CMK (cell line): ENCODE results near the gene PCDHGC3.

Experiments
- DNase-seq: peaks from one replicate; pipeline ENCODE4 v3.0.0-alpha.2; 2010; ENCODE audit warnings: low read depth

Gene PCDHGC3

DNA sequence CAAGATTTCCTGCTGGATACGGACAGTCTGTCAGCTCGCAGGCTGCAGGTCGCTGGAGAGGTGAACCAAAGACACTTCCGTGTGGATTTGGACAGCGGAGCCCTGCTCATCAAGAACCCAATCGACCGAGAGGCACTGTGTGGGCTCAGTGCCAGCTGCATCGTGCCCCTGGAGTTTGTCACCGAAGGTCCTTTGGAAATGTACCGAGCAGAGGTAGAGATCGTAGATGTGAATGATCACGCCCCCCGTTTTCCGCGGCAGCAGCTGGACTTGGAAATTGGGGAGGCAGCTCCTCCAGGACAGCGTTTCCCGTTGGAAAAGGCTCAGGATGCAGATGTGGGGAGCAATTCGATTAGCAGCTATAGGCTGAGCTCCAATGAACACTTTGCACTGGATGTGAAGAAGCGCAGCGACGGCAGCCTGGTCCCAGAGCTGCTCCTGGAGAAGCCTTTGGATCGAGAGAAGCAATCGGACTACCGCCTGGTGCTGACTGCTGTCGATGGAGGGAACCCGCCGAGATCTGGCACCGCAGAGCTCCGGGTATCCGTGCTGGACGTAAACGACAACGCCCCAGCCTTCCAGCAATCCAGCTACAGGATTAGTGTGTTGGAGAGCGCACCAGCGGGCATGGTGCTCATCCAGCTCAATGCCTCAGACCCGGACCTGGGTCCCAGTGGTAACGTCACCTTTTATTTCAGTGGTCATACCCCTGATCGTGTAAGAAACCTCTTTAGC lies 9.7 kb downstream of the PCDHGC3 start:
- DNase-seq = no peak

DNA sequence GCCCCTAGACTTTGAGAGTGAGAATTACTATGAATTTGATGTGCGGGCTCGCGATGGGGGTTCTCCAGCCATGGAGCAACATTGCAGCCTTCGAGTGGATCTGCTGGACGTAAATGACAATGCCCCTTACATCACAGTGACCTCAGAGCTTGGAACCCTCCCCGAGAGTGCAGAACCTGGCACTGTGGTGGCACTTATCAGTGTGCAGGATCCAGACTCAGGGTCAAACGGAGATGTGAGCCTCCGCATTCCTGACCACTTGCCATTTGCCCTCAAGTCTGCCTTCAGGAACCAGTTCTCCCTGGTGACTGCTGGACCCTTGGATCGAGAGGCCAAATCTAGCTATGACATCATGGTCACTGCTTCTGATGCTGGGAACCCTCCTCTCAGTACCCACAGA lies 10.3 kb downstream of the PCDHGC3 start:
- no peak for DNase-seq

DNA sequence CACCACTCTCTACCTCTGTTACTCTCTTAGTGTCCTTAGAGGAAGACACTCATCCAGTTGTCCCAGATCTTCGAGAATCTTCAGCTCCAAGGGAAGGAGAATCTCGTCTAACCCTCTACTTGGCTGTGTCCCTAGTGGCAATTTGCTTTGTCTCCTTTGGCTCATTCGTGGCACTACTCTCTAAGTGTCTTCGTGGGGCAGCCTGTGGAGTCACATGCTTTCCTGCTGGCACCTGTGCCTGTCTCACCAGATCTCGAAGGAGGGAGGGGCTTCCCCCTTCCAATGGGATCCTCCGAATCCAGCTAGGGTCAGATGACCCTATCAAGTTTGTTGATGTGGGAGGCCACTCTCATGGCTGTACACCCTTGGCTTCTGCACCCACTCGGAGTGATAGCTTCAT lies 11.4 kb downstream of the PCDHGC3 start:
- DNase-seq = no peak

DNA sequence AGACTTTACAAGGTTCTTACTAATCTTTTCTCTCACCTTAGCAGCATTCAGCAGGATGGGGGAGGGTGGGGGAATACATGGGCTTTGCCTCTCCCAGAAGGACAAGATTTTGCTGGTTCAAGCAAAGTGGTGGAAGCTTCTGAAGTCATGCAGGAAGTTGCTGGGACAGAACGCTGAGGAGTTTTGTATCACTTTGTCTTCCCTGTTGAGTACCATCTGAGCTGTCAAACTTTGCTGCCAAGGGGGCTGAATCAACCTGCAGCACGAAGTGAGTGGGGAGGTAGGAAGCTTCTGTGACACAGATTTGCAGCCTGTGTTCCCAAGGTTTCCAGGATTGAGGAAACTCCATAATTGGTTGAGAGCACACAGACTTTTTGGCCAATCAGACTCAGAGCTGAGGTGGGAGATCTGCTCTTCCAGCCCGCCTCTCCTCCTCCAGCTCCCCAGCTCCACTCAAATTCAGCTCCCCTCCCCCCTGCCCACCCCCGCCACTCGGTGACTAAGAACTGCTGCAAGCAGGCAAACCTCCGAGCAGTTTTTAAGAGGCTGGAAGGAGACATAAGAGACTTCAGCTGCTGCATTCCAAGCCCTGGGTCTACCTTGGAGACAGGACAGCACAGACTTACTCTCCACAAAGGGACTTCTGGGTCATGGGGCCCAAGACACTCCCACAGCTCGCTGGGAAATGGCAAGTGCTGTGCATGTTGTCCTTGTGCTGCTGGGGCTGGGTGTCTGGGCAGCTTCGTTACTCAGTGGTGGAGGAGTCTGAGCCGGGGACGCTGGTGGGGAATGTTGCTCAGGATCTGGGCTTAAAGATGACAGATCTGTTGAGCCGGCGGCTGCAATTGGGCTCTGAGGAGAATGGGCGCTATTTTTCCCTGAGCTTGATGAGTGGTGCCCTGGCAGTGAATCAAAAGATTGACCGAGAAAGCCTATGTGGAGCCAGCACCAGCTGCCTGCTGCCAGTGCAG lies 13.1 kb downstream of the PCDHGC3 start, which contains the start of gene PCDHGC5:
TSS of gene PCDHGC5 (plus strand) at position 491 of the 971 bp plus-strand sequence. CDS start at position 651, 160 bp downstream.
- no peak for DNase-seq

DNA sequence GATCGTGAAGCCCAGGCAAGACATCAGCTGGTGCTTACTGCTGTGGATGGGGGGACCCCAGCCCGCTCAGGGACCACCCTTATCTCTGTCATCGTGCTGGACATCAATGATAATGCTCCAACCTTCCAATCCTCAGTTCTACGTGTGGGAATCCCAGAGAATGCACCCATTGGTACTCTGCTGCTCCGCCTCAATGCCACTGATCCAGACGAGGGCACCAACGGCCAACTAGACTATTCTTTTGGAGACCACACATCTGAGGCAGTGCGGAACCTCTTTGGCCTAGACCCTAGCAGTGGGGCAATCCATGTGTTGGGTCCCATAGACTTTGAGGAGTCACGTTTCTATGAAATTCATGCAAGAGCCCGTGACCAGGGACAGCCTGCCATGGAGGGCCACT lies 14.1 kb downstream of the PCDHGC3 start:
- no peak for DNase-seq

DNA sequence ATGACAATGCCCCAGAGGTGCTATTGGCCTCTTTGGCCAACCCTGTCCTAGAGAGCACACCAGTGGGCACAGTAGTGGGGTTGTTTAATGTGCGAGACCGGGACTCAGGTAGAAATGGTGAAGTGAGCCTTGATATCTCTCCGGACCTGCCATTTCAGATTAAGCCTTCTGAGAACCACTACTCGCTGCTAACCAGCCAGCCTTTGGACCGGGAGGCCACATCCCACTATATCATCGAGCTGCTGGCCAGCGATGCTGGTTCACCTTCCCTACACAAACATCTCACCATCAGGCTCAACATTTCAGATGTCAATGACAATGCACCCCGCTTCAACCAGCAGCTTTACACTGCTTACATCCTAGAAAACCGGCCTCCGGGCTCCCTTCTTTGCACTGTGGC lies 14.5 kb downstream of the PCDHGC3 start:
- no peak for DNase-seq

DNA sequence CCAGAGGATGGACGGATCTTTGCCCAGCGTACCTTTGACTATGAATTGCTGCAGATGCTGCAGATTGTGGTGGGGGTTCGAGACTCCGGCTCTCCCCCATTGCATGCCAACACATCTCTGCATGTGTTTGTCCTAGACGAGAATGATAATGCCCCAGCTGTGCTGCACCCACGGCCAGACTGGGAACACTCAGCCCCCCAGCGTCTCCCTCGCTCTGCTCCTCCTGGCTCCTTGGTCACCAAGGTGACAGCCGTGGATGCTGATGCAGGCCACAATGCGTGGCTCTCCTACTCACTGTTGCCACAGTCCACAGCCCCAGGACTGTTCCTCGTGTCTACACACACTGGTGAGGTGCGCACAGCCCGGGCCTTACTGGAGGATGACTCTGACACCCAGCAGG lies 15.0 kb downstream of the PCDHGC3 start:
- DNase-seq = no peak

DNA sequence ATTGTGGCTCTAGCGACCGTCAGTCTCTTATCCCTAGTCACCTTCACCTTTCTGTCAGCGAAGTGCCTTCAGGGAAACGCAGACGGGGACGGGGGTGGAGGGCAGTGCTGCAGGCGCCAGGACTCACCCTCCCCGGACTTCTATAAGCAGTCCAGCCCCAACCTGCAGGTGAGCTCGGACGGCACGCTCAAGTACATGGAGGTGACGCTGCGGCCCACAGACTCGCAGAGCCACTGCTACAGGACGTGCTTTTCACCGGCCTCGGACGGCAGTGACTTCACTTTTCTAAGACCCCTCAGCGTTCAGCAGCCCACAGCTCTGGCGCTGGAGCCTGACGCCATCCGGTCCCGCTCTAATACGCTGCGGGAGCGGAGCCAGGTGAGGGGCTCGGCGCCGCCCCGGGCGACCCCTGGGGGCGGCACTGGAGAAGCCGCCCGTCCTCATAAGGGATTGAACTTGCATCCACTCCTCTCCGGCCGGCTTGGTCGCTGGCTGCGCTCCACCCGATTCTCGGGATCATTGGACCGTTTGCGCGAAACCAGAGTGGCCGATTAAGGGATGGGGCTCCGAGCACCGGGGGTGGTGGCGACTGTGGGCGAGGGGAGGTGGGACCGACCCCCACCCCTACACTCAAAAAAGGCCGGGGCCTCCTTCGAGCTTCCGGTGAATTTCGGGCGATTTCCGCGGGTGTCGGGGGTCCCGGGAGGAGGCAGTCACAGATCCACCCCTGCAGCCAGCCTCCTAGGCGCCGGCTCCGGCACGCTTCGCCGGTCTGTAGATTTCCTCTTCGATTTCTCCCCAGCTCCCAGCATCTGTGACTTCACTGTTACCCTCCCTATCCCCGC lies 15.8 kb downstream of the PCDHGC3 start:
- DNase-seq = no peak

DNA sequence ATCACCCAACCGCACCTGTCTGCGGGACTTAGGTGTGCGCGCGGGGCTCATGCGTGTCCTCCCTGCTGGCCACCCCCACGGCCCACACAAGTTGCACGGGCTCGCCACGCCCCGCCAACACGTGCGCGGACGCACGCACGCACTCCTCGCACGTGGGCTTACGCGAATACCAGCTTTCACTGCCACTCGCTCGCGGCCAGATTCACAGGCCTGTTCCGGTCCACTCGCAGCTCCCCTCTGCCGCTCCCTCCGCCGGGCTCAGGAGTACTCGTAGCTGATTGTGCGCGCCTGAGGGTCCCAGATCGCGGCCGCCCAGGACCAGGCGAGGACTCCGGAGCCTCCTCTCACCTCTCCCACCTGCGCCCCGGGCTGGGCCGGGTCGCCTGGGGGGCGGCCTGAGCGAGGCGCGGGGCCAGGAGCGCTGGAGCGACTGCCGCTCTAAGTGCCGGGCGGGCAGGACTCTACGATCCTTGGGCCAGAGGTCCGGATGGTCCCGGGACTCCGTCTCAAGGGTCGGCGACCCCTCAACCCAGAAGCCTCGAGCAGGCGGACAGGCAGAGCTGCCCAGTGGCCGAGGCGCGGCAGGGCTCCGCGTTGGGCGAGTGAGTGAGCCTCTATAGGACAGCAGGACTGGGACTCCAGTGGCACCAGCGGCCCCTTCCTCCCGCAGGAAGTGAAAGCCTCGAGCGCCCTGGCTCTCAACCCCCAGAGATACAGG lies 16.6 kb downstream of the PCDHGC3 start:
- DNase-seq = no peak

DNA sequence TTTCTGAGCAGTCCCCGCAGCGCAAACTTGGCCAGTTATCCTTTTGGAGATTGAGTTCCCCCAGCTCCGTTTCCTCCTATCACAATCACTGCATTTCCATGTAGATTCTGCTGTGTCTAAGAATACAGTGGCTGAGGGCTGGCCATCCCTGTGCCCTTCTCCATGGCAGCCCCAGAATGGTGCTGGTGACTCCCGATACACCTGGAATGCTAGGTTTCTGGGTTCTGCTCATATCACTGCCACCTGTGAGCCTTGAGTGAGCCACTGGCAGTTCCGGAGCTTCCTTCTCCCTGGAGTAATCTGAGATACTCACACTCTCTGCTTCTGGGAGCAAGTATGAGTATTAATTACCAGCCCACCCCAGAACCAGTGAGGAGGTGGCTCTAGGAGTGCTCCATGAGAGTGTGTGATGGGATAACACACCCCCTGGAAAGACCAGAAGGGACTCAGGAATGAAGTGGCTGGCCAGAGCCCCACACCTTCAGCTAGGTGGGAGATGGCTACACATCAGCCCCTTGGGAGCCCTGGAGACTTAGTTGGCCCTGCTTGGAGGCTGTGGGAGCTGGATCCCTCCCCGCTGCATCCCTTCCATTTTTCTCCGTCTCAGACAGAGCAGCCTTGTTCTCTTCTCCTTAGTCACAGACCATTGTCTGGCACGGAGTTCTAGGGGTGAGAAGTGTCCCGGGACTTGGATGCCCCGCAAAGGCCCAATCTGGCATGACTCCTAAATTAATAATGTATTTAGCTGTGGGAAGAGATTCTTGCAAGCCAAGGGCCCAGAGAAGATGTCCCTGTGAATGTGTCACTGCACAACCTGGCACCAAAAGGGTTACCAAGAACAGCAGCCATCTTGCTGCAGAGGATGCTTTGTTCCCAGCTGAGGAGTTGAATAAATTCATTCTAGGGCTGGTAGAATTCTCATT lies 18.0 kb downstream of the PCDHGC3 start:
- no peak for DNase-seq

DNA sequence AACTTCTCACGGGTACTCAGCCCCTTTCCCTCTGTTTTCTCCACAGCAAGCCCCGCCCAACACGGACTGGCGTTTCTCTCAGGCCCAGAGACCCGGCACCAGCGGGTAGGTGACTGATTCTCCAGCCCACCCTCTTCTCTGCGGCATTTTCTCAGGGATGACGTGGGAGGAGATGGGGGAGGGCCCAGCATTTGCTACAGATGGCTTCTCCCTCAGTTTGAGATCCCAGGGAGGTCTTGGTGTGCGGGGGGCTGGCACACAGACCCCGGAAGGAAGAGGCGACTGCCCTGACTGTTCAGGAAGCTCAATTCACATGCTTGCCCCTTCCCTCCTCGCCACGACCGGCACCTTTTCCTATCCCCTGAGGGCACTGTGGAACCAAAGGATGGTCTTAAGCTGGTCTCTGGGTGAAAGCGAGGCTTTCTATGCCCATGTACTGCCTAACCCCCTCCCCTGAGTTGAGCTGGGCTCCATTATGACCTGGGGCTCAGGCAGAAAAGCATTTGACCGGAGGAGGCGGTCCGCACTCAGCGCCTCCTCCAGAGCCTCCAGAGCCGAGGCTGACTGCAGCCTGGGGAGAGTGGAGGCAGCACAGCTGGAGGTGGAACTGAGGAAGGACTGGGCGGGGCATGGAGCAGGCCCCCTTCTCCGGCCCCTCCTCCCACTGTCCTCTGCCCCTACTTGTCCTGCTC lies 19.1 kb downstream of the PCDHGC3 start:
- no peak for DNase-seq

DNA sequence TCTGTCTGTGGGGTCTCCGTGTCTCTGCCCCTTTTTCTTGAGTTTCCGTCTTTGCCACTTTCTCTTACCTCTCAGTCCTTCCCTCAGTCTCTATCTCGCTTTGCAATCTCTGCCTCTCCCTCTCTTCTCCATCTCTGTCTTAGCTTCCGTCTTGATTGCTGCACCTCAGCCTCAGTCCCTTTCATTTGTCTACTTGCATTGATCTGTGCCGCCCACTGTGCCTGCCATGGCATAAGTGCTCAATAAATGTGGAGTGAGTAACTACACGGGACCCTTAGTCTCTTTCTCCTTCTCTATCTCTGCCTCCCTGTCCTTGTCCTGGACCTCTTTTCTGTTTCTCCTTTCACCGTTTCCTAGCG lies 19.7 kb downstream of the PCDHGC3 start:
- DNase-seq = no peak

DNA sequence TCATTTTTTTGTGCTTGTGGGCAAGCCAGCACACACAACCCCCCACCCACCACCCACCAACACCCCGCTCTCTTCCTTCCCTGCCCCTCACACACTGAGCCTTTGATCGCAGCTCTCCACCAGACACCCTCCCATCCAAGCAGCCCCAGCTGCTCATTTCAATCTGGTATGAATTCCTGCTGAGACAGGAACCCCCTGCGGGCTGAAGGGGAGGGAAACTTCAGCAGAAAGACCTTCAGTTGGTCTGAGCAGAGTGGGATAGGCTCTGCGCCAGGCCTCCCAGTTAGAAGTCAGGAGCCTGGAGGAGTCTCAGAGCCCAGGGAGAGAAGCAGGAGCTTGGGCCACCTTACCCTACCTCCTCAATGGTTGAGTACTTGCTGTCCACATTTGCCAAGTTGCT lies 20.3 kb downstream of the PCDHGC3 start:
- no peak for DNase-seq

DNA sequence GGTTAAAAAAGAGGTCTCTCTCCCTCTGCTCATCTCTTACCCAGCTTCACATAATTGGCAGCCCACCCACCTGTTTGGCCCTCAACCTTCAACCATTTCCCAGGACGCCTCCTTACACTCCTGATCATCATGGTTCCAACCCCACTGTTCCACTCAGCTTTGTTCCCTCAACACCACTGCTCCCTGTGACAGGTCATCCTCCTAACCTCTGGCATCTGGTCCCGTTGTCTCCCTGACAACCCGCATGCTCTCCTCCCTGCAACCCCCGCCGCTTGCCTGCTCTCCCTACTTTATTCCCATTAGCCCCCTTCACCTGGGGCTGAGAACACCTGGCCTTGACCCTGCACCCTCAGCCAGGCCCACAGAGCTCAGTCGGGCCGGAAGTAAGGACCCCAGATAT lies 26.0 kb downstream of the PCDHGC3 start:
- no peak for DNase-seq

DNA sequence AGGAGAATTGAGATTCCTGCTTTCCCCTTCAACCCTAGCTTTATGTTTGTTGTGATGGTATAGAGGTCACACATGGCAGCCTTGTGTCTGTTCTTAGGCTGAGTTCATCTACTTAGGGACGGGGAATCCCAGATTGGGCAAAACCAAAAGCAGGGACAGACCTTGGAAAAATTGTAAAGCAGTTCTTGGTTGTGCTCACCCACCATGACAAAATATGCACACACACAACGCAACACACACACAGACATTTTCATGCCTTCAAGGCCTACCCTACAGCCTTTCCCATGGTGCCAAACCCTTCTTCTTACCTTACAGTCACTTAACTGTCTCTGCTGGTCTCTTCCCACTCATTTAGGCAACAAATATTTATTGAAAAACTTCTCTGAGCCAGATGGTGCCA lies 27.9 kb downstream of the PCDHGC3 start:
- DNase-seq = no peak

DNA sequence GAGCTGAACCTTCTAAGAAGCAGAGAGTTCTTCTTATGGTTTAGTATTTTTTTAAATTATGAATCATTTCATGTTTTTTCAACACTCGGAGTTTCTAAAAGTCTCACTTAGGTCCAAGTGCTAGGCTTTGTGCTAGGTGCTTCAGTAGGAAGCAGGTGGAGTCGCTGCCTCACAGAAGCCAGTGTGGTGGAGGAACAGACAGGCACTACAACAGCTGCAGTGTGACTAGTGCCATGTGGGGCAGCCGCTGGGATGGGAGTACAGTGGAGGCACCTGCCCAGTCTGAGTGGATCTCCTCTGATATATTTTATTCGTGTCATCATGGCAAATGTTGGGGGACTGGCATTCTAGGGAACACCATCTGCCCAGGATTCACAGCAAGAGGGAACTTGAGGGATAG lies 28.4 kb downstream of the PCDHGC3 start:
- no peak for DNase-seq

DNA sequence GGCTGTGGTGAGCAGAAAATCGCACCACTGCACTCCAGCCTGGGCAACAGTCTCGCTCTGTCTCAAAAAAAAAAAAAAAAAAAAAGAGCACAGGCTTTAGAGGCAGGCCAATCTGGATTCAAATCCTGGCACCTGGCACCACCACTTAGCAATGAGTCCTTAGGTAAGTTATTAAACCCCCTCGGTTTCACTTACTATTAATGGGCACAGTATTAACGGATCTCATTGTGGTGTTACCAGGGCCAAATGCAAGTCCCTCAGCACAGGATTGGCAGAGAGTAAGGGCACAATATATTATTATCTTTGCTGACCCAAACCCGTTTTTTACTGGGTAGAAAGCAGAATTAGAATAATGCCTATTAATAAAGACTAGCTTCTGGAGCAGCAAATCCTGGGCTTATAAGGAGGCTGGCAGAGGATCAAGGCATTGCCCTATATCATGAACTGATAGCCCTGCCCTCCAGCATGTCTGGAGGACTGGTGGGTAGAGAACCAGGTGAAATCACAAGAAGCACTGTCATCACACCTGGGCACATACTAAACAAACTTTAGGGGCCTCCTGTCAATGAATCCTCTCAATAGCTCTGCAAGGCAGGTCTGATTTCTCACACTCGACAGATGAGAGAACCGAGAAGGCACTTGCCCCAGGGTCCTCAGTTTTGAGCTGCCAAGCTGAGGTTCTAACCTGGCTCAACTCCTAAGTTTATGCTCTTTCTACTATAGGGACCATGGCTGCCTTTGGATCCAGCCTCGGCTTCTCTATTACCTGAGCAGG lies 30.8 kb downstream of the PCDHGC3 start:
- no peak for DNase-seq

DNA sequence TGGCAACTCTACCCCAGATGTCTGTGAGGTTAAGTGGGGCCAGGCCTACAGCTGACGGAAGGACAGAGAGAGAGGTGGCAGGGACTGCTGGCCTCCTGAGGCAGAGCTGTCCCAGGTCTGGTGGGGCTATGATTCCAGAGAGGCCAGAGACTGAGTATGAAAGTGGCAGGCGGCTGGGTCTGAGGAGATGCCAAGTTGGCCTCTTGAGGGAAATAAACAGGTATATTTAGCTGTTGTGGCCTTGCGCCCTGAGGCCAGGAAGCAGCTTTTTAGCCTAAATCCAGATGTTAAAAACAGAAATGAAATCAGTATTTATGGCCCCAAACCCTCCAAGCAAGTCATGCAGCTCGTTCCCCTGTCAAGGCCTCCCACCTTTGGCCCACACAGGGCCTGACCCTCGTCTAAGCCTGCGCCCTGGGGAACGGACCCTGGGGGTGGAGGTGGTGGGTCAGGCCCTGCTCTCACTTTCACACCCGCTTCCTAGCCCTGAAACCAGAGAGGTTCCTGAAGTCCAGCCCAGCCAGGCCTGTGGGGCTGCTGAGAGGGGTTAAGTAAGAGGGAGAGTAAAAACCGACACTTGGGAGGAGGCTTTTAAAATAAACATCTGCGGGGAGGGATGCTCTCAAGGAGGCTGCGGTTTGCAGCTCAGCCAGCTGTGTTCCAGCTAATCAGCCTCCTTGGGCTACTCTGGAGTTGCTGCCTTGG lies 31.8 kb downstream of the PCDHGC3 start:
- DNase-seq = no peak

DNA sequence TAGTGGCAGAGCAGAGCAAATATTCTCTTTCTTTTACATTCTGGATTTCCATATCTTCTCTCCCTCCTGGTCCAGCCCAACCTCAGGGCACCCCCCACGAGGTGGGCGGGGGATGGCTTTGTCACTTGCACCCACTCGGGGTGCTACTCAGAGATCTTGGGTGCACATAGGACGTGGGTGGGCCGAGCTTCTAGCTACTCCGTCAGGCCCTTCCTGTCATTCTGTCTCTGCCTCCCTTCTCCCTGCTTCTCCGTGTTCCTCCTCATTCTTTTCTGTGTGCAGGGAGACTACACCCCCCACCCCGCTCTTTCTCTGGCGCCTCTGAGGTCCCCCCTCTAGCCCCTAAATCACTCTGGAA lies 32.7 kb downstream of the PCDHGC3 start:
- no peak for DNase-seq
